PC-3 (cell line): ENCODE measurements around the gene GIPC3.

Experiments
- CTCF ChIP-seq: fragments of 300-600 bp; sonication (generic); conservative IDR thresholded peaks from 2 replicates; pipeline ENCODE4 v1.5.1; 2017; ENCODE audit warnings: antibody characterized with exemption, low read depth, mild to moderate bottlenecking, low read length
- EZH2 ChIP-seq: fragments of 300-600 bp; sonication (generic); IDR thresholded peaks from one replicate; pipeline ENCODE4 v1.6.1; 2017; ENCODE audit warnings: antibody characterized with exemption, mild to moderate bottlenecking, low read length; ENCODE audit not compliant: unreplicated experiment

- TF ChIP-seq CTCF (0 out of 2 replicates have a peak, but pooled peaks have one; percentile 7), EZH2 (no peak)
These were observed 37.5 kb upstream of the GIPC3 start for GRCh38 chr19:3547767-3548282.
